ENCODE measurements around the gene HOGA1.

DNA sequence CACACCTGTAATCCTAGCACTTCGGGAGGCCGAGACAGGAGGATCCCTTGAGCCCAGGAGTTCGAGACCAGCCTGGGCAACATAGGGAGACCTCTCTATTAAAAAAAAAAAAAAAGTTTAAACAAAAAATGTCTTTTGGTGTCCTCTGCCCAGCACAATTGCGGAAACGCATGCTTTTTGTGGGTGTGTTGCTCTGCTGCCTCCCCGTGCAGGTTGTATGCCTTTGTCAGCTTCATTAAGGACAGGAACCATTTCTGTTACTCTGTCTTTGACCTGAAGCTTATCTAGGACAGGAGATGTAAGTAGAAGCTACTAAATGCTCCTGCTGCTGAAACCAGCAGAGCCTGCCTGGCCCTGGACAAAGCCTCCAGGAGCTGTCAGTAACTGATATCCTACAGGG, 32.9 kb upstream of the HOGA1 start:
- TF ChIP-seq CTCF (IDR thresholded peaks at IDR 0.05) = no peak
- TF ChIP-seq POLR2A (IDR thresholded peaks at IDR 0.05) = no peak
